ENCODE results near the gene METTL2A. TPM values are rescaled to one million over a fixed set of nuclear protein-coding genes. Genes with fewer than 3 reads are reported as not detected.
"Not testable (repeated sequence)": the region's sequence is repeated elsewhere in the genome, so short reads cannot be mapped to it uniquely, and the experiment has no call there.

The METTL2A gene
- total and polyA plus RNA-seq, 4 donors = 6.3 to 14.1 (median 9.2) TPM

- Histone ChIP-seq H3K27ac (ENCODE audit: low read depth in 1 of 2, low read length in 2 of 2) (no peak overlapping the region), H3K4me3 (ENCODE audit: low read depth in 1 of 3, low read length in 3 of 3) (no peak overlapping the region), H3K4me1 (ENCODE audit: control insufficient read depth in 4 of 4, insufficient read depth in 4 of 4, low read length in 3 of 4) (no peaks in the 10 kb centered on the region), H3K27me3 (ENCODE audit: control insufficient read depth in 4 of 4, insufficient read depth in 4 of 4, low read length in 3 of 4) (no peaks in the 10 kb centered on the region), H3K36me3 (ENCODE audit: control insufficient read depth in 4 of 4, insufficient read depth in 3 of 4, low read depth in 1 of 4, low read length in 3 of 4) (no peaks in the 10 kb centered on the region), H3K9me3 (ENCODE audit: control insufficient read depth in 4 of 4, low read length in 3 of 4) (no peaks in the 10 kb centered on the region), H3K9ac (ENCODE audit: low read depth in 1 of 2, low read length in 2 of 2) (no peak overlapping the region)
- 93% methylated on average over 7 of the region's 7 CpGs for WGBS
- no peak for DNase-seq (ENCODE audit: low spot score)
- no peak for TF ChIP-seq YY1 (IDR thresholded peaks at IDR 0.05)
These were observed 32.3 kb downstream of the METTL2A start for GRCh38 chr17:62456016-62456415.

GRCh38 chr17:62458483-62458882 is 34.8 kb downstream of the METTL2A start:
- not testable (repeated sequence) for H3K9me3 ChIP-seq (ENCODE audit: control insufficient read depth in 4 of 4, low read length in 3 of 4); H3K27ac ChIP-seq (ENCODE audit: low read depth in 1 of 2, low read length in 2 of 2); H3K36me3 ChIP-seq (ENCODE audit: control insufficient read depth in 4 of 4, insufficient read depth in 3 of 4, low read depth in 1 of 4, low read length in 3 of 4); DNase-seq (ENCODE audit: low spot score); H3K9ac ChIP-seq (ENCODE audit: low read depth in 1 of 2, low read length in 2 of 2); H3K27me3 ChIP-seq (ENCODE audit: control insufficient read depth in 4 of 4, insufficient read depth in 4 of 4, low read length in 3 of 4); H3K4me1 ChIP-seq (ENCODE audit: control insufficient read depth in 4 of 4, insufficient read depth in 4 of 4, low read length in 3 of 4); H3K4me3 ChIP-seq (ENCODE audit: low read depth in 1 of 3, low read length in 3 of 3)
- WGBS = 82% methylated on average over 10 of the region's 10 CpGs

- not testable (repeated sequence) for H3K4me1 ChIP-seq (ENCODE audit: control insufficient read depth in 4 of 4, insufficient read depth in 4 of 4, low read length in 3 of 4); H3K27ac ChIP-seq (ENCODE audit: low read depth in 1 of 2, low read length in 2 of 2); H3K4me3 ChIP-seq (ENCODE audit: low read depth in 1 of 3, low read length in 3 of 3); H3K9ac ChIP-seq (ENCODE audit: low read depth in 1 of 2, low read length in 2 of 2); H3K9me3 ChIP-seq (ENCODE audit: control insufficient read depth in 4 of 4, low read length in 3 of 4); H3K36me3 ChIP-seq (ENCODE audit: control insufficient read depth in 4 of 4, insufficient read depth in 3 of 4, low read depth in 1 of 4, low read length in 3 of 4); DNase-seq (ENCODE audit: low spot score); H3K27me3 ChIP-seq (ENCODE audit: control insufficient read depth in 4 of 4, insufficient read depth in 4 of 4, low read length in 3 of 4)
- 81% methylated on average over 3 of the region's 3 CpGs for WGBS
These were observed 40.7 kb downstream of the METTL2A start for GRCh38 chr17:62464422-62464821.

DNA sequence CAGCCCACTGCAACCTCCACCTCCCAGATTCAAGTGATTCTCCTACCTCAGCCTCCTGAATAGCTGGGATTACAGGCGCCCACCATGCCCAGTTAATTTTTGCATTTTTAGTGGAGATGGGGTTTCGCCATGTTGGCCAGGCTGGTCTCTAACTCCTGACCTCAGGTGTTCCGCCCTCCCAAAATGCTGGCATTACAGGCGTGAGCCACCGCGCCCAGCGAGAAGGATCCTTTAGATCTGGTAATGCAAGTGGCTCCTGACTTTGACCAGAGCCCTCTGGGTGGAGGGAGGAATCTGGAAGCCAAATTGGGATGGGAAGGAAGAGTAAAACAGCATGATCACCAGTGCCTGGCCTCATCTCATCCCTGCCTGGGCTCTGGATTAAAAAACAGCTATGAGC is 41.6 kb downstream of the METTL2A start:
- not testable (repeated sequence) for DNase-seq (ENCODE audit: low spot score); H3K36me3 ChIP-seq (ENCODE audit: control insufficient read depth in 4 of 4, insufficient read depth in 3 of 4, low read depth in 1 of 4, low read length in 3 of 4); H3K4me3 ChIP-seq (ENCODE audit: low read depth in 1 of 3, low read length in 3 of 3); H3K27me3 ChIP-seq (ENCODE audit: control insufficient read depth in 4 of 4, insufficient read depth in 4 of 4, low read length in 3 of 4); H3K4me1 ChIP-seq (ENCODE audit: control insufficient read depth in 4 of 4, insufficient read depth in 4 of 4, low read length in 3 of 4); H3K27ac ChIP-seq (ENCODE audit: low read depth in 1 of 2, low read length in 2 of 2); H3K9me3 ChIP-seq (ENCODE audit: control insufficient read depth in 4 of 4, low read length in 3 of 4); H3K9ac ChIP-seq (ENCODE audit: low read depth in 1 of 2, low read length in 2 of 2)
- whole genome bisulfite sequencing = 96% methylated on average over 7 of the region's 7 CpGs

GRCh38 chr17:62470666-62471379 is 47.1 kb downstream of the METTL2A start:
- H3K27ac ChIP-seq (ENCODE audit: low read depth in 1 of 2, low read length in 2 of 2); H3K4me1 ChIP-seq (ENCODE audit: control insufficient read depth in 4 of 4, insufficient read depth in 4 of 4, low read length in 3 of 4); H3K9me3 ChIP-seq (ENCODE audit: control insufficient read depth in 4 of 4, low read length in 3 of 4); H3K9ac ChIP-seq (ENCODE audit: low read depth in 1 of 2, low read length in 2 of 2); H3K27me3 ChIP-seq (ENCODE audit: control insufficient read depth in 4 of 4, insufficient read depth in 4 of 4, low read length in 3 of 4); H3K36me3 ChIP-seq (ENCODE audit: control insufficient read depth in 4 of 4, insufficient read depth in 3 of 4, low read depth in 1 of 4, low read length in 3 of 4); H3K4me3 ChIP-seq (ENCODE audit: low read depth in 1 of 3, low read length in 3 of 3): not testable (repeated sequence)
- peak; percentile 56 for DNase-seq (ENCODE audit: low spot score)
- TF ChIP-seq JUND (IDR thresholded peaks at IDR 0.05) = peak; percentile 16 to 38
- 64% methylated on average over 6 of the region's 8 CpGs for WGBS

GRCh38 chr17:62471380-62471880 is 47.7 kb downstream of the METTL2A start:
- WGBS = 80% methylated on average over 9 of the region's 9 CpGs
- not testable (repeated sequence) for H3K27ac ChIP-seq (ENCODE audit: low read depth in 1 of 2, low read length in 2 of 2)

DNA sequence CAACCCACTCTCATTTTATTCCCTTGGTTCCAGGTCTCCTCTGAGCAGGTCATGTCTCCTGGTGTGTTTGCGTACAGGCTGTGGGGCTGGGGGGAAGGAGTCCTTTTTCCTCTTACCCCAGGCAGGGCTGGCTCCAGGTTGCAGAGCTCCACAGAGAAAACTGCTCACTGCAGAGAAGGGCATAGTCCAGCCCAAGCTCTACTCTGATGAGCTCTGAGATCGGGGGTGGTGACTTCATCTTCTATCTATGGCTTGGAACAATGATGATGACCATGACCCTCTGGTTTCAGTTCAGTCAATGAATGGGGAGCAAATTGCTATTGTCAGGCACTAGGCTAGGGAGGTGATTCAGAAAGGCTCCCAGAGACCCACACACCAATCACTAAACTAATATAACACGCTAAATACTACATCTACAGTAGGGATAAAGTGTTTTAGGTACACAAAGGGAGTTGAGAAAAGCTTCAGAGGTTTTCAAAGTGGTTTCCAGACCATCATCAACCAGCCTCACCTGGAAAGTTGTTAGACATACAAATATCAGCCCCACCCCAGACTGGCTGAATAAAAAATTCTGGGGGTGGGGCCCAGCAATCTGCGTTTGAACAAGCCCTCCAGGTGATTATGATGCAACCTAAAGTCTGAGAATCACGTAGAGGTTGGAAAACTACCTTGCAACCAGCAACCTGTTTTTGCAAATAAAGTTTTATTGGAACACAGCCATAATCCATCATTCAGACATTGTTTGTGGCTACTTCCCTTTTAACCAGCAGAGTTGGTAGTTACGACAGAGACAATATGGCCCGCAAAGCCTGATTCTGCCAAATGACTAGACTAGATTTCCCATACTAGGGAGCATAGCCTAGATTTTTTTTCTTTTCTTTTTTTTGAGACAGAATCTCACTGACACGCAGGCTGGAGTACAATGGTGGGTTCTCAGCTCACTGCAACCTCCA is 49.6 kb downstream of the METTL2A start:
- DNase-seq (ENCODE audit: low spot score); H3K27me3 ChIP-seq (ENCODE audit: control insufficient read depth in 4 of 4, insufficient read depth in 4 of 4, low read length in 3 of 4); H3K4me3 ChIP-seq (ENCODE audit: low read depth in 1 of 3, low read length in 3 of 3); H3K36me3 ChIP-seq (ENCODE audit: control insufficient read depth in 4 of 4, insufficient read depth in 3 of 4, low read depth in 1 of 4, low read length in 3 of 4); H3K9ac ChIP-seq (ENCODE audit: low read depth in 1 of 2, low read length in 2 of 2); H3K4me1 ChIP-seq (ENCODE audit: control insufficient read depth in 4 of 4, insufficient read depth in 4 of 4, low read length in 3 of 4); H3K9me3 ChIP-seq (ENCODE audit: control insufficient read depth in 4 of 4, low read length in 3 of 4); H3K27ac ChIP-seq (ENCODE audit: low read depth in 1 of 2, low read length in 2 of 2): not testable (repeated sequence)
- WGBS = 73% methylated on average over 8 of the region's 8 CpGs

More at GRCh38 chr17:62471380-62471880, 47.7 kb downstream of the METTL2A start:
- not testable (repeated sequence) for H3K9me3 ChIP-seq (ENCODE audit: control insufficient read depth in 4 of 4, low read length in 3 of 4); H3K4me1 ChIP-seq (ENCODE audit: control insufficient read depth in 4 of 4, insufficient read depth in 4 of 4, low read length in 3 of 4); H3K36me3 ChIP-seq (ENCODE audit: control insufficient read depth in 4 of 4, insufficient read depth in 3 of 4, low read depth in 1 of 4, low read length in 3 of 4); H3K27me3 ChIP-seq (ENCODE audit: control insufficient read depth in 4 of 4, insufficient read depth in 4 of 4, low read length in 3 of 4); H3K4me3 ChIP-seq (ENCODE audit: low read depth in 1 of 3, low read length in 3 of 3); H3K9ac ChIP-seq (ENCODE audit: low read depth in 1 of 2, low read length in 2 of 2); DNase-seq (ENCODE audit: low spot score)

DNA sequence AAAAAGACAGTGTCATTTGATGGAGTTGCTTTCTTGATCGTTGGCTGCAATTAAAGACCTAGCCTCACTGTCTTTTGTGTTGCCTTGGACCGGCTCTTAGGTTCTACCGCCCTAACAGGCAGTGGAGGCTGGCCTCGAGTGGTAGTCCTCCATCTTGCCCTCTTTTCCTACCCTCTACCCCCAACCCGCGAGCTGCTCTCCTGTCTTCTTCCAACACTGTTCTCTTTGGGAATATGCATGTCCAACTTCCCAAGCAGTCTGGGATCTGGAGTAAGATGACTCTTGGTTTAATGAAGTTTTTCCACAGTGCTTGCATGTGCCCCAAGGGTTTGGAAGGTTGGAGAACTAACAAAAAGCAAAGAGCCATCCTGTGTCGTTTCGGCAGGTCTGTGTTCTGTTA is 53.4 kb downstream of the METTL2A start:
- H3K36me3 ChIP-seq (ENCODE audit: control insufficient read depth in 4 of 4, insufficient read depth in 3 of 4, low read depth in 1 of 4, low read length in 3 of 4); H3K9me3 ChIP-seq (ENCODE audit: control insufficient read depth in 4 of 4, low read length in 3 of 4); H3K4me1 ChIP-seq (ENCODE audit: control insufficient read depth in 4 of 4, insufficient read depth in 4 of 4, low read length in 3 of 4); H3K4me3 ChIP-seq (ENCODE audit: low read depth in 1 of 3, low read length in 3 of 3); DNase-seq (ENCODE audit: low spot score); H3K27ac ChIP-seq (ENCODE audit: low read depth in 1 of 2, low read length in 2 of 2); H3K27me3 ChIP-seq (ENCODE audit: control insufficient read depth in 4 of 4, insufficient read depth in 4 of 4, low read length in 3 of 4); H3K9ac ChIP-seq (ENCODE audit: low read depth in 1 of 2, low read length in 2 of 2): not testable (repeated sequence)
- WGBS = 97% methylated on average over 8 of the region's 8 CpGs
